ENCODE measurements around the gene EIF2AK3. TPM values are rescaled to one million over a fixed set of nuclear protein-coding genes. Genes with fewer than 3 reads are reported as not detected.

Gene EIF2AK3
- total and polyA plus RNA-seq, 2 of the 4 experiments (the other 2 are of a cell fraction), result 7.9 to 22.8 TPM

DNA sequence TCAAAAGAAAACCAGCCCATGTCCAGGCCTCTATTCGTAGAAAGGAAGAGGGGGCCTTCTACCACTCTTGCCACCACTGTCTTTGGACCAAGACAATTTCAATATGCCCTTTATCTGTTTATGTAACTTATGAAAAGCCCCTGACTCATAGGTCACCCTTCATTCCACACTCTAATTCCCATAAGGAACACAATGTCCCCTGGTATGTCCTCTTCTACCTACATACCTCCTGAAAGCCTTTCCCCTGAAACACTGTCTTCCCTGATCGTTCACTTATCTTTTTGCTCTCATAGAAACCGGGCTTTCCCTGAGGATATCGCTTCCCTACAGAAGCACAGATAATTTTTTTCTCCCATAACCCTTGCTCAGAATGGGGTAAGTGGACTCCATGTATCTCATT, 13.3 kb downstream of the EIF2AK3 start:
- Histone ChIP-seq H2BK5ac (ENCODE audit: low read depth, low read length, poor library complexity, severe bottlenecking) (no peak overlapping the region), H4K91ac (ENCODE audit: insufficient read depth, low read depth, low read length) (no peak overlapping the region), H2AK5ac (ENCODE audit: low read depth, low read length) (no peak overlapping the region), H2BK120ac (ENCODE audit: low read depth, low read length) (no peak overlapping the region), H3K27me3 (ENCODE audit: control insufficient read depth, insufficient read depth, low read length) (no peaks in the 10 kb centered on the region), H3K9me3 (ENCODE audit: control insufficient read depth, insufficient read depth, low read length) (no peaks in the 10 kb centered on the region), H3K9ac (ENCODE audit: low read depth, low read length) (no peak overlapping the region), H2BK15ac (ENCODE audit: low read depth, low read length) (no peak overlapping the region), H3K79me1 (ENCODE audit: low read depth in 1 of 2, low read length in 2 of 2) (peaks cover 39 to 68% of the 10 kb centered on the region in 2 experiments), H2AK9ac (replicated peaks; ENCODE audit: low read depth, low read length, poor library complexity) (no peak overlapping the region), H3K18ac (ENCODE audit: low read depth, low read length) (no peak overlapping the region), H3K9me1 (ENCODE audit: insufficient read depth, low read length) (peaks cover 8% of the 10 kb centered on the region), H3K4me2 (ENCODE audit: low read depth, low read length) (no peak overlapping the region), H2BK20ac (ENCODE audit: low read depth, low read length) (no peak overlapping the region), H2AFZ (replicated peaks; ENCODE audit: low read length, poor library complexity) (no peak overlapping the region), H4K20me1 (ENCODE audit: insufficient read depth, low read length) (peaks cover 36% of the 10 kb centered on the region), H3K4ac (ENCODE audit: low read depth, low read length) (no peak overlapping the region), H4K5ac (ENCODE audit: low read depth, low read length) (no peak overlapping the region), H3K36me3 (ENCODE audit: control insufficient read depth, insufficient read depth, low read length) (peaks cover 2% of the 10 kb centered on the region), H3K27ac (ENCODE audit: insufficient read depth, low read length) (no peak overlapping the region), H3K23ac (ENCODE audit: low read depth, low read length) (no peak overlapping the region), H4K8ac (ENCODE audit: low read depth in 2 of 2, low read length in 2 of 2) (no peak overlapping the region; a peak in 1 of 4 replicates), H3K4me3 (ENCODE audit: insufficient read depth, low read depth, low read length) (no peak overlapping the region), H3K14ac (replicated peaks; ENCODE audit: low read depth, low read length) (no peak overlapping the region), H3K56ac (ENCODE audit: extremely low read depth, insufficient read depth, low read length) (no peak overlapping the region), H3K4me1 (ENCODE audit: control insufficient read depth, insufficient read depth, low read length) (peaks cover 10% of the 10 kb centered on the region; the same call in 1 of the 2 replicates)
- WGBS, 2 experiments (ENCODE audit: extremely low coverage in 2 of 2, insufficient read length in 1 of 2), result no CpG with 5 or more reads among the region's 4 CpGs
- dilution Hi-C loops (cut with HindIII; ENCODE audit: low sequenced_read_pairs, unreplicated experiment), result no loop called here
- ChIA-PET CTCF (no interaction called here), POLR2A (ENCODE audit: unreplicated experiment) (no interaction called here)
- no peak for TF ChIP-seq CHD1 (IDR thresholded peaks at IDR 0.05; ENCODE audit: low read depth, low read length)
- TF ChIP-seq NFE2L2 (IDR thresholded peaks at IDR 0.05; ENCODE audit: low read depth, low read length), result no peak
- TF ChIP-seq, protein P1, sequence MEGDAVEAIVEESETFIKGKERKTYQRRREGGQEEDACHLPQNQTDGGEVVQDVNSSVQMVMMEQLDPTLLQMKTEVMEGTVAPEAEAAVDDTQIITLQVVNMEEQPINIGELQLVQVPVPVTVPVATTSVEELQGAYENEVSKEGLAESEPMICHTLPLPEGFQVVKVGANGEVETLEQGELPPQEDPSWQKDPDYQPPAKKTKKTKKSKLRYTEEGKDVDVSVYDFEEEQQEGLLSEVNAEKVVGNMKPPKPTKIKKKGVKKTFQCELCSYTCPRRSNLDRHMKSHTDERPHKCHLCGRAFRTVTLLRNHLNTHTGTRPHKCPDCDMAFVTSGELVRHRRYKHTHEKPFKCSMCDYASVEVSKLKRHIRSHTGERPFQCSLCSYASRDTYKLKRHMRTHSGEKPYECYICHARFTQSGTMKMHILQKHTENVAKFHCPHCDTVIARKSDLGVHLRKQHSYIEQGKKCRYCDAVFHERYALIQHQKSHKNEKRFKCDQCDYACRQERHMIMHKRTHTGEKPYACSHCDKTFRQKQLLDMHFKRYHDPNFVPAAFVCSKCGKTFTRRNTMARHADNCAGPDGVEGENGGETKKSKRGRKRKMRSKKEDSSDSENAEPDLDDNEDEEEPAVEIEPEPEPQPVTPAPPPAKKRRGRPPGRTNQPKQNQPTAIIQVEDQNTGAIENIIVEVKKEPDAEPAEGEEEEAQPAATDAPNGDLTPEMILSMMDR (conservative IDR thresholded peaks at IDR 0.05; ENCODE audit: low read depth, low read length), result no peak
- no peak for TF ChIP-seq BHLHE40 (IDR thresholded peaks at IDR 0.05; ENCODE audit: low read depth, low read length)
- no peak for TF ChIP-seq CEBPB (IDR thresholded peaks at IDR 0.05; ENCODE audit: low read depth, low read length)
- TF ChIP-seq RFX5 (IDR thresholded peaks at IDR 0.05; ENCODE audit: low read depth, low read length), result no peak
- in situ Hi-C loops (cut with MboI; ENCODE audit: low sequenced_read_pairs), result no loop called here
- DNase-seq, result no peak
- intact Hi-C loops (cut with micrococcal nuclease), result no loop called here
- ATAC-seq (ENCODE audit: low read depth), result peak; percentile 14; the same call in 1 of the 2 replicates
- no TSS peak for BruUV-seq (replicated peaks)
